Activated CD8-positive, alpha-beta memory T cell treated with anti-CD3 and anti-CD28 coated beads, Interleukin-2, amount 10 ng/mL, durations not matched to agents 7 days and 5 days (primary cell): ENCODE measurements around the gene SHANK2. TPM values are rescaled to one million over a fixed set of nuclear protein-coding genes. Genes with fewer than 3 reads are reported as not detected.

Experiments
- ATAC-seq: fragments of 150-1000 bp; cut with Tn5 transposase; one replicate; pipeline ENCODE4 v1.10.0; 2021; ENCODE audit warnings: moderate library complexity
- CTCF ChIA-PET: fragments of 350-600 bp; sonication (Branson Sonifier 250); formaldehyde crosslinking; loops from one replicate; lab custom pipeline; 2021; ENCODE audit warnings: antibody characterized with exemption; lab: Charles Lee
- DNase-seq: peaks from one replicate; pipeline ENCODE4 v3.0.0-alpha.2; 2020
- H3K27ac Mint-ChIP-seq: one replicate; pipeline ENCODE4 v1.8.0; 2021; ENCODE audit warnings: mild to moderate bottlenecking, mixed read lengths
- H3K27me3 Mint-ChIP-seq: one replicate; pipeline ENCODE4 v1.8.0; 2021; ENCODE audit warnings: mixed read lengths
- H3K36me3 Mint-ChIP-seq: one replicate; pipeline ENCODE4 v1.8.0; 2021; ENCODE audit warnings: mild to moderate bottlenecking, mixed read lengths
- H3K4me1 Mint-ChIP-seq: one replicate; pipeline ENCODE4 v1.8.0; 2021; ENCODE audit warnings: mixed read lengths
- H3K4me3 Mint-ChIP-seq: one replicate; pipeline ENCODE4 v1.8.0; 2021; ENCODE audit warnings: mild to moderate bottlenecking, moderate library complexity, mixed read lengths
- H3K9me3 Mint-ChIP-seq: one replicate; pipeline ENCODE4 v1.8.0; 2022; ENCODE audit warnings: low read depth, mixed read lengths
- total RNA-seq, 2 experiments: library from RNA; stranded (reverse); gene quantifications; one replicate each; pipeline ENCODE4 v1.2.3, GENCODE V29; 2021

The SHANK2 gene
- total RNA-seq, 2 experiments from 2014 or later = not detected

DNA sequence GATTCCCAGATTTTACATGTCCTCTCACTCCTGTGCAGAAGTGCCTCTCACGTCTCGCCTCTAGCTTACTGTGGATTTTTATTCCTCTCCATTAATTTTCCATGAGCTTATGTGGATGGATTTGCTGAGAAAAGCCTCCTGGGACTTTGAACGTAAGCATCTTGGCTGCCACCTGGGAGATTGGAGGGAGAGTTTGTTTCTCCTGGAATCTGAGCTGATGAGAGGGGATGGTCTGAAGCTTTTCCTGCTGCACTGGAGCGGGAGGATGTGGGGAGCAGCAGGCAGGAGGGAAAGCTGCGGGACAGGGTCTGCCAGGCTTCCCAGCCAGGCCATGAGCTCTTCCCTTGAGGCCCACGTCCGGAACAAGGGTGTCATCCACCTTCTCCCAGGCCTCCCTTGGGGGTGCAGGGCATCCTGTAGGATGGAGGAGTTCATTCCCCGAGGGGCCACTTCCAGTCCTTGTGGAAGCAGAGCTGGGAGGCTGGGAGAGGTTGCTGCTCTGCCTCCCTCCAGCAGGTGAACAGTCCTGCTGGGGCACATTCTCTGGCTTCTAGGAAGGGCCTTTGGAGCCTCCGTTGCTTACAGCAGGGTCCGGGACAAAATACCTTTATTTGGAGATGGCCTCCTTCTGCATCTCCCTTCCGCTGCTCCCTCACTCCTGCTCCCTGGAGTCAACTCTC lies 3.6 kb upstream of the SHANK2 start:
- Mint-ChIP-seq H3K27ac (no peak overlapping the region), H3K36me3 (no peaks in the 10 kb centered on the region), H3K4me3 (no peak overlapping the region), H3K9me3 (peaks cover 3% of the 10 kb centered on the region), H3K4me1 (no peaks in the 10 kb centered on the region), H3K27me3 (peaks cover 27% of the 10 kb centered on the region)
- ATAC-seq = no peak
- CTCF ChIA-PET = no interaction called here
- DNase-seq = no peak

DNA sequence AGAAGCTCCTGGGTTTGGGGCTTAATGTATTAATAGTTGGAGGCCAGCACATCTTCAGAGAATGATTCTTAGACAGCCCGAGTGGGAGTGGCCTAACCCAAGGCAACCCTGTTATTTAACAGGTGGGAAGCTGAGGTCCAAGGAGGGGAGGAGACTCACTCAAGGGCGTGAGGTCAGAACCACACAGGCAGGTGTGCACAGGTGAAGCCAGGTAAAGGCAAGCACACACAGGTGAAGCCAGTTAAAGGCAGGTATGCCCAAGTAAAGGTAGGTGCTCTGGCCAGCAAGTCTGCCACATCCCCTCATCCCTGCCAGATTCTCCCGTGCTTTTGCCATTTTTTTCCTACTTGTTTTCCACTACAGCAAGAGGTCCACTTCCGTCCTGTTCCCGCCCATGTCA lies 2.9 kb upstream of the SHANK2 start:
- DNase-seq (no peak), ATAC-seq (no peak)
- H3K9me3 Mint-ChIP-seq = peaks cover 3% of the 10 kb centered on the region
- no peak overlapping the region for H3K4me3 Mint-ChIP-seq
- no peaks in the 10 kb centered on the region for H3K4me1 Mint-ChIP-seq
- no peak overlapping the region for H3K27ac Mint-ChIP-seq
- no peaks in the 10 kb centered on the region for H3K36me3 Mint-ChIP-seq
- CTCF ChIA-PET = no interaction called here
- H3K27me3 Mint-ChIP-seq = peaks cover 33% of the 10 kb centered on the region

DNA sequence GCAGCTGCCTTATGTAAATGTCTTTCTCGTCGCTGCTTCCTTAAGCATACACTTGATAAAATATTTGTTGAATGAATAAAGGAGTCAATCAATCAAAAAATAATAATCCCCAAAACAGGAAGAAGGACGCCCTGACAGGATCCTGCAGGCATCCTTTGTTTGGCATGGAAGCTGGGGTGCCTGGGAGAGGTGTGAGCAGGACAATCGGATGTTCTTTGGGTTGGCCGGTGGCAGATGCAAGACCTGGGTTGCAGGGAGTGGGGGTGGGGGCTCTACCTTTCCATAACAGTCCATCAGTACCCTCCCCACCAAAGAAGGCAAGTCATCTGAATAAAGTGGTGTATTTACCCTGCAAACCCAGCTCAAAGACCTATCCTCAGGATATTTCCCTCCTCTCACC lies 1.4 kb upstream of the SHANK2 start:
- no peak overlapping the region for H3K27ac Mint-ChIP-seq
- no peaks in the 10 kb centered on the region for H3K4me1 Mint-ChIP-seq
- ATAC-seq (no peak), DNase-seq (no peak)
- CTCF ChIA-PET = no interaction called here
- H3K27me3 Mint-ChIP-seq = peaks cover 42% of the 10 kb centered on the region
- H3K4me3 Mint-ChIP-seq = no peak overlapping the region
- no peaks in the 10 kb centered on the region for H3K36me3 Mint-ChIP-seq
- peaks cover 3% of the 10 kb centered on the region for H3K9me3 Mint-ChIP-seq

DNA sequence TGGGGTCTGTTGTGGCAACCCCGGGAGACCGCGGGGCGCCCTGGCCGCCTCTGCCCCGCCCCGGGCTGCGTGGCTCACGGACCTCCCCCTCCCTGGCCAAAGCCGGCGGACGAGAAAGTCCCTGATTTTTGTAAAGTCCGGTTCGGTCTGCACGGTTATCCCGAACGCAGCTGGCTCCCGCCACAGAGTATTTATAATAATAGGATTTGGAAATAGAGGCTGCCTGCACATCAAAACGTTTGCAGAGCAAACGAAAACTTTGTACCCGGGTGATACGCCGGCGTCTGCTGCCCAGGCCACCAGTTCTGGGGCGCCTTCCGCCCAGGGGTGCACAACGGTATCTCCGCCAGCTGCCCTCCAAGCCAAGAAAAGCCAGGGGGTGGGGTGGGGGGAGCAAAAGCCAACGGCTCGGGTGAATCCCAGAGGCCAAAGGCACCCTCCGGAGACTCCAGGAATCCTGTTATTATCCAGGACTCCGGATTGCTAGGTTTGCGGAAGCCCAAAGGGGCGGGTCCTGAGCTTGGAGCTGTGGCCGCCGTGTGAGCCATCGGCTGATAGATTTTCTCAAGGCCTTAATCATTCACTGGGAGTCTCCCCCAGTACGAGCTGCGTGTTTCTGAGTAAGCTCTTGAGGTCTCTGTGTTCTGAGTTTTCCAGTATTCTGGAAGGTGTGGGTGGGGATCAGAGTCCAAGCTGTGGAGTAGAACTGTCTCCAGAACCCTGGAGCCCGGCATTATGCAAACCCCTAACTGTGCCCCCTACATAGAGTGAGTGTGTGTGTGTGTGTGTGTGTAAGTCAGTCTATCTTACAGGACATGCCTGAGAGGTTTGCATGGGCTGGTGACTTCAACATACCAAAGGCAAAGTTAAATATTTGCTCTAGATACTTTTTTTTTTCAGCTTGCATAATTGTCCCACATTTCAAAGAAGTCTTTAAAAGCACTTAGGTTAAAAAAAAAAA lies 673 bp upstream of the SHANK2 start:
- peaks cover 46% of the 10 kb centered on the region for H3K27me3 Mint-ChIP-seq
- H3K4me3 Mint-ChIP-seq = no peak overlapping the region
- no peaks in the 10 kb centered on the region for H3K4me1 Mint-ChIP-seq
- CTCF ChIA-PET = no interaction called here
- H3K36me3 Mint-ChIP-seq = no peaks in the 10 kb centered on the region
- DNase-seq (no peak), ATAC-seq (no peak)
- no peaks in the 10 kb centered on the region for H3K9me3 Mint-ChIP-seq
- H3K27ac Mint-ChIP-seq = no peak overlapping the region

DNA sequence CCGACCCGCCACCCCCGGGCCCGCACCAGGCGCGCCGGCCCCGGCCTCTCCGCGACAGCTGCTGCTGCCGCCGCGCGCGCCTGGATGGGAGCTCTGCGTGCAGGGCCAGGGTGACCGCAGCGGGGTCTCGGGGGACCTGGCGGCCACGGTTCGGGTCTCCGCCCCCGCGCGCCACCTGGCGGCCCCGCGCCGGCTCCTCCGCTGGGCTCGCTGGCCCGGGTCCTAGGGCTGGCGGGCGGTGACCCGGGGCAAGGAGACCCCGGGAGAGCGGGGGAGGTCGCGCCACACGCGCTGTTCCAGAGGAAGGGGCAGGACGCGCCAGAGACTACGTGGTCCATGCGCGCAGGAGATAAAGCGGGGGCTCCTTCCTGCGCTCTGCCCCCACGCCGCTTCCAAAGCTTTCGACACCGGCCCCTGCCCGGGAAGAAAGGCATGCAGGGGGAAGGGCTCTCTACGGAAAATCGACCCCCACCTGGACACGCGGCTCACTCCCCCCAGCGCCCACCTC lies 562 bp downstream of the SHANK2 start:
- no peak overlapping the region for H3K4me3 Mint-ChIP-seq
- H3K27me3 Mint-ChIP-seq = peaks cover 46% of the 10 kb centered on the region
- ATAC-seq (no peak), DNase-seq (no peak)
- no peaks in the 10 kb centered on the region for H3K36me3 Mint-ChIP-seq
- no peaks in the 10 kb centered on the region for H3K9me3 Mint-ChIP-seq
- CTCF ChIA-PET = no interaction called here
- no peaks in the 10 kb centered on the region for H3K4me1 Mint-ChIP-seq
- no peak overlapping the region for H3K27ac Mint-ChIP-seq

DNA sequence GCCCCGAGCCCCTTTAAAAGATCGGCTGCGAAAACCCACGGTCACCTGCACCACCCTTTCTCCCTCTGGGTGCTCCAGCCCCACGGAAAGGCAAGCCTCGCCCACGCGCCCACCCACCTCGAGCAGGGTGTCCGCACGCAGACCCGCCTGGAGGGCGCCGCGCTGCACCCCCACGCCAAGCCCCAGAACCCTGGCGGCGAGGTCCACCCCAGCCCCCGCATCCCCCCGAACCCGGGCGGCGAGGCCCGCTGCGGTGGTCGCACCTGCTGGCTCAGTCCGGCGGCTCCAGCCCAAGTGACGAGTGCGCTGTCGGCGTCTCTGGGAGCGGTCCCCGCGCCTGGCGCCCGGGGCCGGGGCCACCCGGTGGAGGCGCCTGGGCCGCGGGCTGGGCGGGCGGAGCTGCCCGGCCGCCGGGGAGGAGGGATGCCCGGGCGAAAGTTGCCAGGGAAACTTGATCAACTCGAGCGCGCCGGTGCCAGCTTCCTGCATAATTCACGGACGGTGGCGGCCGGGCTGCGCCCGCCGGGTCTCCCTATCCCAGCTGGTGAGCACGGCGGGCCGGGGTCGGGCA lies 1.1 kb downstream of the SHANK2 start:
- ATAC-seq = no peak
- H3K9me3 Mint-ChIP-seq = no peaks in the 10 kb centered on the region
- DNase-seq = no peak
- H3K27ac Mint-ChIP-seq = no peak overlapping the region
- CTCF ChIA-PET = no interaction called here
- no peak overlapping the region for H3K4me3 Mint-ChIP-seq
- H3K4me1 Mint-ChIP-seq = no peaks in the 10 kb centered on the region
- H3K27me3 Mint-ChIP-seq = peaks cover 46% of the 10 kb centered on the region
- no peaks in the 10 kb centered on the region for H3K36me3 Mint-ChIP-seq

DNA sequence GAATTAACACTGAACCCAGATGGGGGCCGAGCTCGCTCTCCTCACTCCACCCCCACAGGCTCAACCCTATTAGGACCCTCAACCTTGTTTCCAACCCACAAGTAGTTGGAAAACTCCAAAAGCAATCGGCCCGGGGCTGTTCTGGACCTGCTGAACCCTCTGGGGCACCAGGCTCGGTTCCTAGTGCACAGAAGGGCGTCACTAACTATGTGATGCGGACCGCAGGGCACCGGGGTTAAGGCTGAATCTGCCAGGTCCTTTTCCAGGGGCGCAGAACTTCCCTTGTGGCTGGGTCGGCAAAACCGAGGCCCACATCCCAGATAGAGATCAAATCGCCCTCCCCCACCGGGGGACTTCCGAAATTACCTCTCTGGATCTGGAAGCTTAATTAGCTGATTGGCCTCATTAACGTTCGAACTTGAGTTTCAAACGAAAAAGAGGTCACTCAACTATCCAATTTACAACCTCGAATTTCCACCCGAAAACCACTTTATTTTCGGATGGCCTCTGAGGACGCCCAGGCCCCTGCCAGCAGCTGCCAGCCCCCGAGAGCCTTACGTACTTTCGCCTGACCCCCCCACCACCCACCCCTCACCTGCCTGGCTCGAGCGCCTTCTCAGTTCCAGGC lies 1.7 kb downstream of the SHANK2 start:
- DNase-seq (no peak), ATAC-seq (no peak)
- Mint-ChIP-seq H3K4me3 (no peak overlapping the region), H3K36me3 (no peaks in the 10 kb centered on the region), H3K4me1 (no peaks in the 10 kb centered on the region), H3K27me3 (peaks cover 46% of the 10 kb centered on the region), H3K27ac (no peak overlapping the region), H3K9me3 (no peaks in the 10 kb centered on the region)
- CTCF ChIA-PET = no interaction called here

DNA sequence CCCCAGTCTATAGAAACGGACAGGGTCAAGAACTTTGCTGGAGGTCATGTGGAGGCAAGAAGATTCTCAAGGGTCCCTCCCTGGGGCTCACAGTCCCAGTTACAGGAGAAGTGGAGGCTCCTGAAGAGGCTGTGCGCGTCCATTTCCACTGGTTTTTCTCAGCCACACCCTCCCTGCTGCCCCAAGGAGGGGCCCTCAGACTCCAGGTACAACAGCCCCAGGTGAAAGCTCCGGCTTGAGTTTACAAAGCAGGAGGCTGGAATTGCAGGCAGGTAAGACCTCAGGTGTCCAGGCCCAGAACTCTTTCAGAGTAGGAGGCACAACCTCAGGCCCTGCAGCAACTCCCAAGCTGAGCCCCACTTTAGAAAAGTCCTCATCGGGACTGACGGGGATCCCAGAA lies 3.1 kb downstream of the SHANK2 start:
- H3K9me3 Mint-ChIP-seq = no peaks in the 10 kb centered on the region
- H3K36me3 Mint-ChIP-seq = no peaks in the 10 kb centered on the region
- H3K4me3 Mint-ChIP-seq = no peak overlapping the region
- CTCF ChIA-PET = no interaction called here
- H3K4me1 Mint-ChIP-seq = no peaks in the 10 kb centered on the region
- H3K27me3 Mint-ChIP-seq = peaks cover 40% of the 10 kb centered on the region
- DNase-seq (no peak), ATAC-seq (no peak)
- no peak overlapping the region for H3K27ac Mint-ChIP-seq

DNA sequence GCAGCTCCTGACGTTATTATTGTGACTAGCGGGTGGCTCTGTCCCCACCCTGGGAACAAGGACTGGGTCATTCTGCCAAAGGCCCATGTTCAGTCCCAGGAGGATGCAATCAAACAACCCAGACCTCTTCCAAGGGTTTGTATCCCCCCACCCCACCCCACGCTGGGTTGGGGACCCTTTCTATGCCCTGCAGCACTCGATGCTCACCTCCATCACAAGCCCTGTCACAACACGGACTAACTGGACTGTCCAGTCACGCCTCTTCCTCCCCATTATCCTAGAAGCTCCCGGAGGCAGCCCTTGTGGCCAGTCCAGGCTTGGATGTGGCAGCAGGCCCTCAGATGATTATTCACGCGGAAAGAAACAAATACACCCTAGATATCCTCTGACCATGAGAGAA lies 3.7 kb downstream of the SHANK2 start:
- H3K27me3 Mint-ChIP-seq = peaks cover 34% of the 10 kb centered on the region
- H3K4me3 Mint-ChIP-seq = no peak overlapping the region
- ATAC-seq (no peak), DNase-seq (no peak)
- no peaks in the 10 kb centered on the region for H3K36me3 Mint-ChIP-seq
- H3K9me3 Mint-ChIP-seq = no peaks in the 10 kb centered on the region
- no peak overlapping the region for H3K27ac Mint-ChIP-seq
- H3K4me1 Mint-ChIP-seq = no peaks in the 10 kb centered on the region
- CTCF ChIA-PET = no interaction called here

DNA sequence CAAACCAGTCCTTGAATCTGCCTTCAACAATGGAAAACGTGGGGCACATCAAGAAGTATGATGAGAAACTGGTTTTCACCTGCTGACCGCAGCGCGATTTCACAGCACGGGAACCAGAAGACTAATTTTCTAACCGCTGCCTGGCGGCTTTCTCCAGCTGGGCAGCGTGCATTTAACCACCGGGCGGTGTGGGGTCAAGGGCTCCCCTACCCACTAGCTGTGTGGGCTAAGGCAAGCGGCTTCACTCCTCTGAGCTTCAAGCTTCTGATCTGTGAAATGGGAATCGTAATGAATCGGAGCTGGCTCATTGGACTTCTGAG lies 4.2 kb downstream of the SHANK2 start:
- H3K4me3 Mint-ChIP-seq = no peak overlapping the region
- H3K4me1 Mint-ChIP-seq = no peaks in the 10 kb centered on the region
- H3K9me3 Mint-ChIP-seq = no peaks in the 10 kb centered on the region
- CTCF ChIA-PET = no interaction called here
- H3K27ac Mint-ChIP-seq = no peak overlapping the region
- H3K36me3 Mint-ChIP-seq = no peaks in the 10 kb centered on the region
- no peak for ATAC-seq
- peaks cover 30% of the 10 kb centered on the region for H3K27me3 Mint-ChIP-seq
- DNase-seq = no peak

DNA sequence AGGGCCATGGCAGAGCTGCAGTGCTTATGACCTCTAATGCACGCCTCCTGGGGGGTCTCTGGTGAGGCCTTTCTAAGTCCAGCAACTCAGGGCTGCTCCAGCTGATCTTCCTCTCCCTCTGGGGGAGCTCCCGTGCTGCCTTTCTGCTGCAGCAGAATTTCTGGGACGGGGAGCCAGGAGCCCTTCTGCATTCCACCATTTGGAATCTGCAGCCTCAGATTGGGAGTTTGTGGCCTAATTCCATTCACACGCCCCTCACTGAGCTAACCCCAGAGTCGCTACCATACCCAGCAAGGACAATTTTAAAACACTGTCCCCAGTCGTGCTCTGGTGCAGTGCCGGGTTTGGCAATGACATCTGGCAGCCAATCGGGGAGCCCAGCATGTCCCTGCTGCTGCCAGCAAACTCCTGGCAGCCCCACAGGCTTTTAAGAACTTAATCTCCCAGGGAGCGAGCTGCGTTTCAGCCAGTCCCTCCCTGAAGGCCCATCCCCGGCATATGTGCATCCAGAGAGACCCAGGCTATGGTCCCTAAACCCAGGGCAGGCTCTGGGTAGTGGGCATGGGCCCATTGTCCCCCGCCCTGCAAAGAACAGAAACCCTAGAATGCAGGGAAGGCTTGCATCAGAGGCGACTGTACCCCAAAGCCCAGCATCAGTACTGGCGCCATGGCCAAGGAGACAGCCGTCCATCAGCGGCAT lies 4.7 kb downstream of the SHANK2 start:
- ATAC-seq (no peak), DNase-seq (no peak)
- Mint-ChIP-seq H3K36me3 (no peaks in the 10 kb centered on the region), H3K27ac (no peak overlapping the region), H3K4me3 (no peak overlapping the region), H3K27me3 (peaks cover 25% of the 10 kb centered on the region), H3K4me1 (no peaks in the 10 kb centered on the region), H3K9me3 (no peaks in the 10 kb centered on the region)
- CTCF ChIA-PET = interaction anchor here (0.6 kb wide), 1 partner anchor 14 kb away, joined by 3 read pairs; no protein-coding TSS in a partner anchor

DNA sequence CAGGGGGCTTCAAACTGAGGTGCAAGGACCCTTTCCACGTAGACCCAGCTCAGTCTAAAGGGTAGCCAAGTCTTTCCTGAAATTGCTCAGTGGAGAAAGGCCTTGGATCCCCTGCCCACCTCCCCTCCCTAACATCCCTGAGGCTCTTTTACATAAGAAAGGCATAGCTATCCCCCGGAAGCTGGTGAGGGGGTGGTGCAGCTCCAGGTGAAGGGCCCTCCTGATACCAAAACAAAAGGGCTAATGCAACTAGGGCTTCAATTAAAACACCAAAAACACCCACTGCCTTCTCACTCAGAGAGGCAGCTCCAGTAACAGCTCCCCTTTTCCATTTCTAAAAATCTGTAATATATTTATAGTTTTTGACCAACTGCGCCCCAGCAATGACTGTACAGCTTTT lies 5.8 kb downstream of the SHANK2 start:
- H3K4me1 Mint-ChIP-seq = no peaks in the 10 kb centered on the region
- H3K27ac Mint-ChIP-seq = no peak overlapping the region
- CTCF ChIA-PET = no interaction called here
- DNase-seq = no peak
- H3K9me3 Mint-ChIP-seq = no peaks in the 10 kb centered on the region
- no peak for ATAC-seq
- peaks cover 24% of the 10 kb centered on the region for H3K27me3 Mint-ChIP-seq
- H3K4me3 Mint-ChIP-seq = no peak overlapping the region
- no peaks in the 10 kb centered on the region for H3K36me3 Mint-ChIP-seq
